Fibroblast of lung (primary cell): ENCODE data around the gene VEGFA. TPM values are rescaled to one million over a fixed set of nuclear protein-coding genes. Genes with fewer than 3 reads are reported as not detected.

Experiments used
- DNase-seq, 2 donors: peaks; one replicate each; pipeline versions ENCODE4 v3.0.0 to v3.0.0-alpha.2; 2010; ENCODE audit warnings: low read depth in 2 of 2
- H2AFZ ChIP-seq: 2 replicates; pipeline ENCODE4 v1.5.1; 2012; ENCODE audit warnings: low read length, control low read depth, inconsistent platforms
- H3K27ac ChIP-seq: 2 replicates; pipeline ENCODE4 v1.5.1; 2011; ENCODE audit warnings: low read length, control low read depth; ENCODE audit not compliant: insufficient read depth
- H3K27me3 ChIP-seq: 2 replicates; pipeline ENCODE4 v1.5.1; 2011; ENCODE audit warnings: mild to moderate bottlenecking, low read length; ENCODE audit not compliant: control insufficient read depth, insufficient read depth
- H3K36me3 ChIP-seq: 2 replicates; pipeline ENCODE4 v1.5.1; 2011; ENCODE audit warnings: low read length; ENCODE audit not compliant: control insufficient read depth, insufficient read depth
- H3K4me1 ChIP-seq: 2 replicates; pipeline ENCODE4 v1.5.1; 2011; ENCODE audit warnings: low read length; ENCODE audit not compliant: control insufficient read depth, insufficient read depth; ENCODE audit errors: extremely low read depth
- H3K4me2 ChIP-seq: 2 replicates; pipeline ENCODE4 v1.5.1; 2011; ENCODE audit warnings: low read length, control low read depth; ENCODE audit not compliant: insufficient read depth; ENCODE audit errors: extremely low read depth
- H3K4me3 ChIP-seq, 4 experiments: fragments of 200-600 bp in 1 of 4; sonication (generic) in 1 of 4; replicated peaks in 1 of 4; 2 replicates each; pipeline ENCODE4 v1.5.1; 2011 to 2016; ENCODE audit warnings: low read length in 4 of 4, low read depth in 3 of 4, mild to moderate bottlenecking in 3 of 4, control low read depth in 2 of 4, inconsistent platforms in 1 of 4, mixed read lengths in 1 of 4; ENCODE audit not compliant: insufficient read depth in 1 of 4; ENCODE audit errors: control extremely low read depth in 1 of 4
- H3K79me2 ChIP-seq: 2 replicates; pipeline ENCODE4 v1.5.1; 2012; ENCODE audit warnings: mild to moderate bottlenecking, low read length, inconsistent platforms; ENCODE audit not compliant: control insufficient read depth, insufficient read depth
- H3K9ac ChIP-seq: 2 replicates; pipeline ENCODE4 v1.5.1; 2011; ENCODE audit warnings: mild to moderate bottlenecking, low read length, control low read depth; ENCODE audit not compliant: insufficient read depth
- H3K9me3 ChIP-seq: 2 replicates; pipeline ENCODE4 v1.5.1; 2012; ENCODE audit warnings: low read depth, low read length; ENCODE audit not compliant: control insufficient read depth, insufficient read depth
- H4K20me1 ChIP-seq: 2 replicates; pipeline ENCODE4 v1.5.1; 2011; ENCODE audit warnings: low read length; ENCODE audit not compliant: control insufficient read depth, insufficient read depth; ENCODE audit errors: extremely low read depth
- CTCF ChIP-seq, 2 donors: IDR thresholded peaks in 1 of 2; conservative IDR thresholded peaks in 1 of 2; 1 replicate in 1 of 2; 2 replicates in 1 of 2; pipeline ENCODE4 v1.5.1; 2011 to 2012; ENCODE audit warnings: low read length in 2 of 2, control low read depth in 1 of 2, inconsistent platforms in 1 of 2, low read depth in 1 of 2, mild to moderate bottlenecking in 1 of 2
- EZH2 ChIP-seq: IDR thresholded peaks from 2 replicates; pipeline ENCODE4 v1.5.1; 2012; ENCODE audit warnings: low read length, control low read depth, mild to moderate bottlenecking; ENCODE audit errors: missing control alignments
- polyA plus RNA-seq, 2 donors: library from polyadenylated mRNA; depleted of rRNA in 1 of 2; stranded (reverse) in 1 of 2; unstranded in 1 of 2; fragments of >200 nt; gene quantifications; 2 replicates each; pipeline ENCODE4 v1.2.1, GENCODE V29; 2011 to 2012; ENCODE audit warnings: missing spikeins in 1 of 2
- total RNA-seq: library from RNA; depleted of rRNA; stranded (reverse); fragments of >200 nt; gene quantifications from 2 replicates; pipeline ENCODE4 v1.2.1, GENCODE V29; 2014

The VEGFA gene
- total and polyA plus RNA-seq, 2 donors (not counting 1 experiment from before 2014, with no cell fraction given) = 111 to 150 TPM

- Histone ChIP-seq H3K27ac (no peak overlapping the region), H4K20me1 (no peaks in the 10 kb centered on the region), H3K36me3 (no peaks in the 10 kb centered on the region), H3K4me2 (no peak overlapping the region), H3K4me3 (no peak overlapping the region), H3K9me3 (no peaks in the 10 kb centered on the region), H3K4me1 (no peaks in the 10 kb centered on the region), H3K27me3 (peaks cover 12% of the 10 kb centered on the region), H2AFZ (no peak overlapping the region), H3K9ac (no peak overlapping the region), H3K79me2 (no peaks in the 10 kb centered on the region)
- peak in 1 of 2 donors; percentile 31 for DNase-seq
- TF ChIP-seq EZH2 (no peak), CTCF (conservative IDR thresholded peaks at IDR 0.05 in 1 of 2, IDR thresholded peaks at IDR 0.05 in 1 of 2; ENCODE audit: low read depth in 1 of 2, low read length in 2 of 2) (no peak)
Measured at GRCh38 chr6:43742931-43743632, 26.9 kb upstream of the VEGFA start.

DNA sequence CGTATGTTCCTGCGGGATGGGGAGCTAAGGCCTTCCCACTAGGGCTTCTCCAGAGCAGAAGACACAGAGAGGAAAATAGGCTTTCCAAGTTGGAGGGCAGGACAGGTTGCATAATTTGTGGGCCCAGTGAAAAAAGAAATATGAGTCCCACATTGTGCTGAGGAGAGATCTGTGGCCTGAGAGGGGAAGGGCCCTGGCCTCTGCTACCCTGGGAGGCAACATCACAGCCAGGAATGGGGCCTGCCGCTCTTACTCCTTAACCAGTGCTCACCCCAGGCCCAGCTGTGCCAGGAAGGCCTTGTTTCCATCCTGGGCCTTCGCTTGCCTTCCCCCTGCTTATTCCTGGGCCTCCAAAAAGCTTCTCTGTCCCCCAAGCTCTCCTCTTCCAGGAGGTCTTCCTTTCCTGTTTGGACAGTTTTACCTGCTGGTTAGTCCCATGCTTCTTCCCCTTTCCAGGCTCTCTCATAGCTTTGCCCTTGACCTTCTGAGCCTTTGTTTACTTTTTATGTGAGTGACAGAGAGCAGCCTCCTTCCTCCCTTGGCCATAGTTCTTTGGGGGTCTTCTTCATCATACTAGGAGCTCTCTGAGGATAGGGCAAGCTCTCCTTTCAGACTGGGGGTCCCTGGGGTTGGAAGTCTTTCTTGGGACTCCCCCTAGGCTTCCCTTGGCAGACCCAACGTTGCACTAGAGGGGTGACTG, 26.2 kb upstream of the VEGFA start:
- H3K27ac ChIP-seq = no peak overlapping the region
- H2AFZ ChIP-seq = no peak overlapping the region
- no peak overlapping the region for H3K4me3 ChIP-seq
- no peaks in the 10 kb centered on the region for H3K9me3 ChIP-seq
- peaks cover 16% of the 10 kb centered on the region for H3K27me3 ChIP-seq
- H3K4me2 ChIP-seq = no peak overlapping the region
- no peaks in the 10 kb centered on the region for H3K79me2 ChIP-seq
- no peaks in the 10 kb centered on the region for H4K20me1 ChIP-seq
- no peak for DNase-seq
- TF ChIP-seq CTCF (conservative IDR thresholded peaks at IDR 0.05 in 1 of 2, IDR thresholded peaks at IDR 0.05 in 1 of 2; ENCODE audit: low read depth in 1 of 2, low read length in 2 of 2) (no peak), EZH2 (no peak)
- H3K4me1 ChIP-seq = no peaks in the 10 kb centered on the region
- no peaks in the 10 kb centered on the region for H3K36me3 ChIP-seq
- no peak overlapping the region for H3K9ac ChIP-seq

DNA sequence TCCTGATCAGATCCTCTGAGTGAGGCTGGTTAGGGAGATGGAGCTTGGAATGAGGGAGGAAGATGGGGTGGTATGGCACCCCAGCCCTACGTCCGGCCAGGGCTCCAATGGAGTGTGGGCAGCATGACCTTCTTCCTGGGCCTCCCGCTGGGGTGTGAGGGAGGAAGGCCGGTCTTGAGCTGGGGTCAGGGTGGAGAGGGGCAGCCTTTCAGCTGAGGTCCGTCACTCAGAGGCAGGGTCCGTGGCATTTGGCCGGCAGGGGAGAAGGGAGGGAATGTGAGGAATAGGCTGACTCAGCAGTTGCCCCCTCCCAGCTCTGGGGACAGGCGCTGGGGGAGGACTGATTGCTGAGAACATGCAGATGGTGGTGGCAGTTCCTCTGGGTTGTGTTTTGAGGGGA, 25.5 kb upstream of the VEGFA start:
- no peaks in the 10 kb centered on the region for H3K9me3 ChIP-seq
- no peak for DNase-seq
- no peaks in the 10 kb centered on the region for H3K79me2 ChIP-seq
- H3K27me3 ChIP-seq = peaks cover 16% of the 10 kb centered on the region
- no peak for TF ChIP-seq CTCF (conservative IDR thresholded peaks at IDR 0.05 in 1 of 2, IDR thresholded peaks at IDR 0.05 in 1 of 2; ENCODE audit: low read depth in 1 of 2, low read length in 2 of 2)
- no peak for TF ChIP-seq EZH2
- no peak overlapping the region for H3K4me2 ChIP-seq
- H4K20me1 ChIP-seq = no peaks in the 10 kb centered on the region
- H3K4me3 ChIP-seq = no peak overlapping the region
- no peak overlapping the region for H3K9ac ChIP-seq
- H2AFZ ChIP-seq = no peak overlapping the region
- H3K4me1 ChIP-seq = no peaks in the 10 kb centered on the region
- H3K27ac ChIP-seq = no peak overlapping the region
- H3K36me3 ChIP-seq = no peaks in the 10 kb centered on the region
